ENCODE measurements around the gene ENO3. TPM values are rescaled to one million over a fixed set of nuclear protein-coding genes. Genes with fewer than 3 reads are reported as not detected.

The ENO3 gene
- total and polyA plus RNA-seq, 10 of the 15 experiments (the other 5 are each of a cell fraction or from before 2014, with no cell fraction given): 6.8 to 28.4 (median 17.0) TPM

DNA sequence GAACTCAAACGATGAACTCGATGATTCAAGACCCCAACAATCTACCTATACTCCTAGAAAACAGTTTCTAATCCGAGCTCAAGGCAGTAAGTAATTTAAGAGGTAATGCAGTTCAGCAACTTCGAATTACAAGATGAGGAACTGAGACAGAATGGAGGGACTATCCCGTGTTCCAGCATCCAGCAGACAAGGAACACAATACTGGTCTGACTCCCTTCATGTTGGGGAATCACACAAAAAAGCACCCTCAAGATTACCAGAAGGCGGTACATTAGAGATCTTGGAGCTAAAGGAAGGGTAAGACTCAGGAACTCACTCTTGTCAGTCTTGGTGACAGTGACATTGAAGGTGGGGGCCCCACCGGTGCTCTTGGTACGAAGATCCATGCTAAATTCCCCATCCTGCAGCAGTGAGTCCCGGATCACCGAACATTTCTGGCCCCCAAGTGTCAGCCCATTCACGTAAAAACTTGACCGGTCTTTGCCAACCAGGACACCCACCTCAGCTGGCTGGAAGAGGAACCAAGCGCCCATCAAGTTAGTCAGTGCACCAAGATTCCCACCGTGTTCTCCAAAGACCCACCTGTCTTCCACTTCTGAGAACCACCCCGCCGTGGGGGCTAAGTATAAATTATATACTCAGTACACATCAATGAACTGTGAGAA is 4.5 kb upstream of the ENO3 start (continued):
- TF ChIP-seq, protein P1, sequence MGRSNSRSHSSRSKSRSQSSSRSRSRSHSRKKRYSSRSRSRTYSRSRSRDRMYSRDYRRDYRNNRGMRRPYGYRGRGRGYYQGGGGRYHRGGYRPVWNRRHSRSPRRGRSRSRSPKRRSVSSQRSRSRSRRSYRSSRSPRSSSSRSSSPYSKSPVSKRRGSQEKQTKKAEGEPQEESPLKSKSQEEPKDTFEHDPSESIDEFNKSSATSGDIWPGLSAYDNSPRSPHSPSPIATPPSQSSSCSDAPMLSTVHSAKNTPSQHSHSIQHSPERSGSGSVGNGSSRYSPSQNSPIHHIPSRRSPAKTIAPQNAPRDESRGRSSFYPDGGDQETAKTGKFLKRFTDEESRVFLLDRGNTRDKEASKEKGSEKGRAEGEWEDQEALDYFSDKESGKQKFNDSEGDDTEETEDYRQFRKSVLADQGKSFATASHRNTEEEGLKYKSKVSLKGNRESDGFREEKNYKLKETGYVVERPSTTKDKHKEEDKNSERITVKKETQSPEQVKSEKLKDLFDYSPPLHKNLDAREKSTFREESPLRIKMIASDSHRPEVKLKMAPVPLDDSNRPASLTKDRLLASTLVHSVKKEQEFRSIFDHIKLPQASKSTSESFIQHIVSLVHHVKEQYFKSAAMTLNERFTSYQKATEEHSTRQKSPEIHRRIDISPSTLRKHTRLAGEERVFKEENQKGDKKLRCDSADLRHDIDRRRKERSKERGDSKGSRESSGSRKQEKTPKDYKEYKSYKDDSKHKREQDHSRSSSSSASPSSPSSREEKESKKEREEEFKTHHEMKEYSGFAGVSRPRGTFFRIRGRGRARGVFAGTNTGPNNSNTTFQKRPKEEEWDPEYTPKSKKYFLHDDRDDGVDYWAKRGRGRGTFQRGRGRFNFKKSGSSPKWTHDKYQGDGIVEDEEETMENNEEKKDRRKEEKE (IDR thresholded peaks at IDR 0.05): no peak
- TF ChIP-seq, protein P2, sequence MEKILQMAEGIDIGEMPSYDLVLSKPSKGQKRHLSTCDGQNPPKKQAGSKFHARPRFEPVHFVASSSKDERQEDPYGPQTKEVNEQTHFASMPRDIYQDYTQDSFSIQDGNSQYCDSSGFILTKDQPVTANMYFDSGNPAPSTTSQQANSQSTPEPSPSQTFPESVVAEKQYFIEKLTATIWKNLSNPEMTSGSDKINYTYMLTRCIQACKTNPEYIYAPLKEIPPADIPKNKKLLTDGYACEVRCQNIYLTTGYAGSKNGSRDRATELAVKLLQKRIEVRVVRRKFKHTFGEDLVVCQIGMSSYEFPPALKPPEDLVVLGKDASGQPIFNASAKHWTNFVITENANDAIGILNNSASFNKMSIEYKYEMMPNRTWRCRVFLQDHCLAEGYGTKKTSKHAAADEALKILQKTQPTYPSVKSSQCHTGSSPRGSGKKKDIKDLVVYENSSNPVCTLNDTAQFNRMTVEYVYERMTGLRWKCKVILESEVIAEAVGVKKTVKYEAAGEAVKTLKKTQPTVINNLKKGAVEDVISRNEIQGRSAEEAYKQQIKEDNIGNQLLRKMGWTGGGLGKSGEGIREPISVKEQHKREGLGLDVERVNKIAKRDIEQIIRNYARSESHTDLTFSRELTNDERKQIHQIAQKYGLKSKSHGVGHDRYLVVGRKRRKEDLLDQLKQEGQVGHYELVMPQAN (conservative IDR thresholded peaks at IDR 0.05): no peak
- TF ChIP-seq, protein P3, sequence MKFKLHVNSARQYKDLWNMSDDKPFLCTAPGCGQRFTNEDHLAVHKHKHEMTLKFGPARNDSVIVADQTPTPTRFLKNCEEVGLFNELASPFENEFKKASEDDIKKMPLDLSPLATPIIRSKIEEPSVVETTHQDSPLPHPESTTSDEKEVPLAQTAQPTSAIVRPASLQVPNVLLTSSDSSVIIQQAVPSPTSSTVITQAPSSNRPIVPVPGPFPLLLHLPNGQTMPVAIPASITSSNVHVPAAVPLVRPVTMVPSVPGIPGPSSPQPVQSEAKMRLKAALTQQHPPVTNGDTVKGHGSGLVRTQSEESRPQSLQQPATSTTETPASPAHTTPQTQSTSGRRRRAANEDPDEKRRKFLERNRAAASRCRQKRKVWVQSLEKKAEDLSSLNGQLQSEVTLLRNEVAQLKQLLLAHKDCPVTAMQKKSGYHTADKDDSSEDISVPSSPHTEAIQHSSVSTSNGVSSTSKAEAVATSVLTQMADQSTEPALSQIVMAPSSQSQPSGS (IDR thresholded peaks at IDR 0.05; ENCODE audit: low read length): no peak
- TF ChIP-seq, protein P4, sequence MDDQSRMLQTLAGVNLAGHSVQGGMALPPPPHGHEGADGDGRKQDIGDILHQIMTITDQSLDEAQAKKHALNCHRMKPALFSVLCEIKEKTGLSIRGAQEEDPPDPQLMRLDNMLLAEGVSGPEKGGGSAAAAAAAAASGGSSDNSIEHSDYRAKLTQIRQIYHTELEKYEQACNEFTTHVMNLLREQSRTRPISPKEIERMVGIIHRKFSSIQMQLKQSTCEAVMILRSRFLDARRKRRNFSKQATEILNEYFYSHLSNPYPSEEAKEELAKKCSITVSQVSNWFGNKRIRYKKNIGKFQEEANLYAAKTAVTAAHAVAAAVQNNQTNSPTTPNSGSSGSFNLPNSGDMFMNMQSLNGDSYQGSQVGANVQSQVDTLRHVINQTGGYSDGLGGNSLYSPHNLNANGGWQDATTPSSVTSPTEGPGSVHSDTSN (IDR thresholded peaks at IDR 0.05; ENCODE audit: insufficient replicate concordance, low read depth, low read length): no peak
- no peak for TF ChIP-seq RAD21 (IDR thresholded peaks at IDR 0.05; ENCODE audit: insufficient read depth, low read depth, low read length)
- TF ChIP-seq, protein P5, sequence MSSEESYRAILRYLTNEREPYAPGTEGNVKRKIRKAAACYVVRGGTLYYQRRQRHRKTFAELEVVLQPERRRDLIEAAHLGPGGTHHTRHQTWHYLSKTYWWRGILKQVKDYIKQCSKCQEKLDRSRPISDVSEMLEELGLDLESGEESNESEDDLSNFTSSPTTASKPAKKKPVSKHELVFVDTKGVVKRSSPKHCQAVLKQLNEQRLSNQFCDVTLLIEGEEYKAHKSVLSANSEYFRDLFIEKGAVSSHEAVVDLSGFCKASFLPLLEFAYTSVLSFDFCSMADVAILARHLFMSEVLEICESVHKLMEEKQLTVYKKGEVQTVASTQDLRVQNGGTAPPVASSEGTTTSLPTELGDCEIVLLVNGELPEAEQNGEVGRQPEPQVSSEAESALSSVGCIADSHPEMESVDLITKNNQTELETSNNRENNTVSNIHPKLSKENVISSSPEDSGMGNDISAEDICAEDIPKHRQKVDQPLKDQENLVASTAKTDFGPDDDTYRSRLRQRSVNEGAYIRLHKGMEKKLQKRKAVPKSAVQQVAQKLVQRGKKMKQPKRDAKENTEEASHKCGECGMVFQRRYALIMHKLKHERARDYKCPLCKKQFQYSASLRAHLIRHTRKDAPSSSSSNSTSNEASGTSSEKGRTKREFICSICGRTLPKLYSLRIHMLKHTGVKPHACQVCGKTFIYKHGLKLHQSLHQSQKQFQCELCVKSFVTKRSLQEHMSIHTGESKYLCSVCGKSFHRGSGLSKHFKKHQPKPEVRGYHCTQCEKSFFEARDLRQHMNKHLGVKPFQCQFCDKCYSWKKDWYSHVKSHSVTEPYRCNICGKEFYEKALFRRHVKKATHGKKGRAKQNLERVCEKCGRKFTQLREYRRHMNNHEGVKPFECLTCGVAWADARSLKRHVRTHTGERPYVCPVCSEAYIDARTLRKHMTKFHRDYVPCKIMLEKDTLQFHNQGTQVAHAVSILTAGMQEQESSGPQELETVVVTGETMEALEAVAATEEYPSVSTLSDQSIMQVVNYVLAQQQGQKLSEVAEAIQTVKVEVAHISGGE (CRISPR knock-in tag; IDR thresholded peaks at IDR 0.05): 0 out of 2 replicates have a peak, but pooled peaks have one; percentile 16
- no peak for TF ChIP-seq RBBP5 (conservative IDR thresholded peaks at IDR 0.05)
- no peak for TF ChIP-seq GABPA (IDR thresholded peaks at IDR 0.05; ENCODE audit: low read depth)
- no peak for TF ChIP-seq RCOR1 (conservative IDR thresholded peaks at IDR 0.05; ENCODE audit: low read depth, low read length)
- TF ChIP-seq, protein P6, sequence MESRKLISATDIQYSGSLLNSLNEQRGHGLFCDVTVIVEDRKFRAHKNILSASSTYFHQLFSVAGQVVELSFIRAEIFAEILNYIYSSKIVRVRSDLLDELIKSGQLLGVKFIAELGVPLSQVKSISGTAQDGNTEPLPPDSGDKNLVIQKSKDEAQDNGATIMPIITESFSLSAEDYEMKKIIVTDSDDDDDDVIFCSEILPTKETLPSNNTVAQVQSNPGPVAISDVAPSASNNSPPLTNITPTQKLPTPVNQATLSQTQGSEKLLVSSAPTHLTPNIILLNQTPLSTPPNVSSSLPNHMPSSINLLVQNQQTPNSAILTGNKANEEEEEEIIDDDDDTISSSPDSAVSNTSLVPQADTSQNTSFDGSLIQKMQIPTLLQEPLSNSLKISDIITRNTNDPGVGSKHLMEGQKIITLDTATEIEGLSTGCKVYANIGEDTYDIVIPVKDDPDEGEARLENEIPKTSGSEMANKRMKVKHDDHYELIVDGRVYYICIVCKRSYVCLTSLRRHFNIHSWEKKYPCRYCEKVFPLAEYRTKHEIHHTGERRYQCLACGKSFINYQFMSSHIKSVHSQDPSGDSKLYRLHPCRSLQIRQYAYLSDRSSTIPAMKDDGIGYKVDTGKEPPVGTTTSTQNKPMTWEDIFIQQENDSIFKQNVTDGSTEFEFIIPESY (IDR thresholded peaks at IDR 0.05): no peak
- TF ChIP-seq BMI1 (IDR thresholded peaks at IDR 0.05; ENCODE audit: borderline replicate concordance): no peak; the same call in 1 of the 2 replicates
- TF ChIP-seq ESRRA (IDR thresholded peaks at IDR 0.05; ENCODE audit: low read length): no peak
